K562 (cell line): Measurements from ENCODE around the gene IFITM2. TPM values are rescaled to one million over a fixed set of nuclear protein-coding genes. Genes with fewer than 3 reads are reported as not detected.

Source experiments
- BRD9 ChIP-seq: fragments of 450-650 bp; IDR thresholded peaks from 2 replicates; pipeline ENCODE4 v1.6.1; 2018; ENCODE audit warnings: low read depth; ENCODE audit not compliant: partially characterized antibody
- CBX3 ChIP-seq, 2 experiments: IDR thresholded peaks; 1 replicate in 1 of 2; 2 replicates in 1 of 2; pipeline ENCODE4 v1.6.1; 2012; ENCODE audit warnings: inconsistent platforms in 2 of 2, low read length in 2 of 2, borderline replicate concordance in 1 of 2, control low read depth in 1 of 2
- EGR1 ChIP-seq: fragments of 450-650 bp; conservative IDR thresholded peaks from 2 replicates; pipeline ENCODE4 v1.6.1; 2017; ENCODE audit warnings: mild to moderate bottlenecking
- FUS ChIP-seq: fragments of 200-400 bp; formaldehyde crosslinking; optimal IDR thresholded peaks from 2 replicates; pipeline ENCODE3; 2017; ENCODE audit warnings: low read depth, low read length
- MYC ChIP-seq, 2 experiments: fragments of 250-450 bp in 1 of 2; sonication (Bioruptor Pico) in 1 of 2; IDR thresholded peaks; 2 replicates each; pipeline versions ENCODE4 v1.5.1 to v1.6.1; 2012 to 2021; ENCODE audit warnings: low read depth in 2 of 2, borderline replicate concordance in 1 of 2, improper control_type of control experiment in 1 of 2, low read length in 1 of 2, mild to moderate bottlenecking in 1 of 2, moderate library complexity in 1 of 2
- SRF ChIP-seq, 2 experiments: fragments of 250-450, 450-650 bp in 1 of 2; sonication (Bioruptor Pico) in 1 of 2; sonication (generic) in 1 of 2; formaldehyde crosslinking; IDR thresholded peaks; 2 replicates each; pipeline versions ENCODE4 v1.5.0 to v1.5.1; 2020 to 2022; ENCODE audit warnings: mild to moderate bottlenecking in 1 of 2, missing genetic modification reagents in 1 of 2
- ZBTB1 ChIP-seq: sonication (generic); formaldehyde crosslinking; IDR thresholded peaks from 2 replicates; pipeline ENCODE4 v1.8.1; 2023; ENCODE audit warnings: missing genetic modification reagents, low read depth, mild to moderate bottlenecking, borderline replicate concordance
- ZFX ChIP-seq: sonication (generic); formaldehyde crosslinking; IDR thresholded peaks from 2 replicates; pipeline ENCODE4 v1.8.0; 2022; ENCODE audit warnings: mild to moderate bottlenecking, missing genetic modification reagents, moderate library complexity
- ZNF445 ChIP-seq: fragments of 250-450 bp; sonication (Bioruptor Pico); IDR thresholded peaks from 2 replicates; pipeline ENCODE4 v1.4.0; 2020; ENCODE audit warnings: low read depth, mild to moderate bottlenecking, moderate library complexity
- ZNF668 ChIP-seq: fragments of 250-450 bp; sonication (Bioruptor Pico); IDR thresholded peaks from 2 replicates; pipeline ENCODE4 v1.8.0; 2022; ENCODE audit warnings: mild to moderate bottlenecking, inconsistent platforms
- ZNF696 ChIP-seq: fragments of 250-450 bp; sonication (Bioruptor Pico); conservative IDR thresholded peaks from 2 replicates; pipeline ENCODE4 v1.4.0; 2020; ENCODE audit warnings: mild to moderate bottlenecking, moderate library complexity
- polyA plus RNA-seq, 8 experiments: library from polyadenylated mRNA; depleted of rRNA in 4 of 8; stranded (reverse) in 5 of 8; unstranded in 3 of 8; fragments of >200 nt; fragmentation: Nextera tagmentation in 2 of 8; fragmentation: Illumina TruSeq in 1 of 8; extraction: Ambion mirVana in 2 of 8; extraction: Trizol in 1 of 8; gene quantifications; 2 replicates each; pipeline versions ENCODE4 v1.2.1 to v1.2.3, GENCODE V29; 2011 to 2014; ENCODE audit warnings: inconsistent platforms in 1 of 8, missing spikeins in 1 of 8
- total RNA-seq, 7 experiments: library from RNA; depleted of rRNA in 6 of 7; stranded (reverse); fragments of >200 nt in 6 of 7; fragmentation: Illumina TruSeq in 2 of 7; extraction: Trizol in 2 of 7; gene quantifications; 2 replicates each; pipeline versions ENCODE4 v1.2.1 to v1.2.3, GENCODE V29; 2011 to 2021; ENCODE audit warnings: low replicate concordance in 1 of 7
- TF ChIP-seq, protein P1 (sequence below): fragments of 250-450 bp; sonication (Bioruptor Pico); IDR thresholded peaks from 2 replicates; pipeline ENCODE4 v1.5.0; 2021
- TF ChIP-seq, protein P2 (sequence below): fragments of 150-350 bp; conservative IDR thresholded peaks from 2 replicates; pipeline ENCODE4 v1.6.1; 2014; ENCODE audit warnings: low read length
- TF ChIP-seq, protein P3 (sequence below): fragments of 450-650 bp; IDR thresholded peaks from 2 replicates; pipeline ENCODE4 v1.6.1; 2016
- TF ChIP-seq, protein P4 (sequence below): fragments of 450-650 bp; formaldehyde crosslinking; IDR thresholded peaks from 2 replicates; pipeline ENCODE4 v1.4.0; 2020; ENCODE audit warnings: mild to moderate bottlenecking, moderate library complexity
- TF ChIP-seq, protein P5 (sequence below): fragments of 450-650 bp; IDR thresholded peaks from 2 replicates; pipeline ENCODE4 v1.6.1; 2016; ENCODE audit warnings: antibody characterized with exemption

IFITM2 gene
- total and polyA plus RNA-seq, 9 of the 15 experiments (the other 6 are each of a cell fraction or from before 2014, with no cell fraction given): 52.8 to 4,872 (median 356) TPM

DNA sequence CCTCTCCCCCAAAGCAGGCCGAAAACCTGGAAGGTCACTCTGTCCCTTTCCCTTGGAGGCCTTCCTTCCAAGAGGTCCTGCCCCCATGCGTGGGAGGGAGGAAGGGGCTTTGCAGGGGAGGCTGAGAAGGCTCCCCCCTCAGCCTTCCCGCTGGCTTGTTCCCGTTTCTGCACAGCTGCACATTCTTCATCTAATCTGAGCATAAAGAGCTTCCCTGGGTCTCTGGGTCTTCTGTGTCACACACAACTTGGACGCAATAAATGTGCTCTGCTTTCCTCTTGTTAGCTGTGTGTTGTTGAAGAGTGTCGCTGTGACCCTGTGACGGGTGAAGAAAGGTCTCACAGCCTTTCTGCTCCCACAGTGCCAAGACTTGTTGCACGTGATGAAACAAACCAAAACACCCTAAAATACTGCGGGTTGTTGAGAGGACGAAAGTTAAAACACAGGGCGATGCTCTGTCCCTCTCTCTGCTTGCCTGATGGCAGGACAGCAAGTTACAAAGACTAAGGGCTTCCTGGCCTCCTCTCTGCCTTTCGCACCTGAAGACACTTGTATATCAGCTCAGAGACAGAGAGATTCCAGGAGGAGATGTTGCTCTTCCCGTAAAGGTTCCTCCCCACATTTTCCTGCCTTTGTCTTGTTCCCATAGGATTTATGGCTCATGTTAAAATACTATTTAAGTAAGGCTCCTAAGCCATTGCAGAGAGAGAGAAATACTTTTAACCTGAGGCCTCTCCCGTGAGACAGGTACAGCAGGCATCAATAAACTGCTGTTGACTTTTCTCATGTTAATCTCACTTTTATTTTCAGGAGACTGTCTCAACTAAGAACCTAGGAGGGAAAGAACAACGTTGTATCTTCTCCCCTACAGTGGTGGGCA lies 28.4 kb downstream of the IFITM2 start (continued):
- TF ChIP-seq ZNF668 (CRISPR knock-in tag) (no peak), ZFX (CRISPR knock-in tag) (peak; percentile 31; the same call in 1 of the 2 replicates), EGR1 (peak; percentile 86), ZBTB1 (CRISPR knock-in tag) (no peak), FUS (no peak), ZNF696 (no peak), MYC (IDR thresholded peaks at IDR 0.05; ENCODE audit: low read depth, low read length) (no peak), MYC (CRISPR knock-in tag; IDR thresholded peaks at IDR 0.05; ENCODE audit: borderline replicate concordance, low read depth) (no peak), CBX3 (IDR thresholded peaks at IDR 0.05; ENCODE audit: borderline replicate concordance in 1 of 2, low read length in 2 of 2) (no peak), ZNF445 (CRISPR knock-in tag) (no peak), BRD9 (no peak), SRF (CRISPR knock-in tag; IDR thresholded peaks at IDR 0.05) (peak in 1 of 2 experiments; percentile 33; a peak in 1 of 4 replicates)
- TF ChIP-seq, protein P1, sequence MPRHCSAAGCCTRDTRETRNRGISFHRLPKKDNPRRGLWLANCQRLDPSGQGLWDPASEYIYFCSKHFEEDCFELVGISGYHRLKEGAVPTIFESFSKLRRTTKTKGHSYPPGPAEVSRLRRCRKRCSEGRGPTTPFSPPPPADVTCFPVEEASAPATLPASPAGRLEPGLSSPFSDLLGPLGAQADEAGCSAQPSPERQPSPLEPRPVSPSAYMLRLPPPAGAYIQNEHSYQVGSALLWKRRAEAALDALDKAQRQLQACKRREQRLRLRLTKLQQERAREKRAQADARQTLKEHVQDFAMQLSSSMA (CRISPR knock-in tag): no peak
- TF ChIP-seq, protein P2, sequence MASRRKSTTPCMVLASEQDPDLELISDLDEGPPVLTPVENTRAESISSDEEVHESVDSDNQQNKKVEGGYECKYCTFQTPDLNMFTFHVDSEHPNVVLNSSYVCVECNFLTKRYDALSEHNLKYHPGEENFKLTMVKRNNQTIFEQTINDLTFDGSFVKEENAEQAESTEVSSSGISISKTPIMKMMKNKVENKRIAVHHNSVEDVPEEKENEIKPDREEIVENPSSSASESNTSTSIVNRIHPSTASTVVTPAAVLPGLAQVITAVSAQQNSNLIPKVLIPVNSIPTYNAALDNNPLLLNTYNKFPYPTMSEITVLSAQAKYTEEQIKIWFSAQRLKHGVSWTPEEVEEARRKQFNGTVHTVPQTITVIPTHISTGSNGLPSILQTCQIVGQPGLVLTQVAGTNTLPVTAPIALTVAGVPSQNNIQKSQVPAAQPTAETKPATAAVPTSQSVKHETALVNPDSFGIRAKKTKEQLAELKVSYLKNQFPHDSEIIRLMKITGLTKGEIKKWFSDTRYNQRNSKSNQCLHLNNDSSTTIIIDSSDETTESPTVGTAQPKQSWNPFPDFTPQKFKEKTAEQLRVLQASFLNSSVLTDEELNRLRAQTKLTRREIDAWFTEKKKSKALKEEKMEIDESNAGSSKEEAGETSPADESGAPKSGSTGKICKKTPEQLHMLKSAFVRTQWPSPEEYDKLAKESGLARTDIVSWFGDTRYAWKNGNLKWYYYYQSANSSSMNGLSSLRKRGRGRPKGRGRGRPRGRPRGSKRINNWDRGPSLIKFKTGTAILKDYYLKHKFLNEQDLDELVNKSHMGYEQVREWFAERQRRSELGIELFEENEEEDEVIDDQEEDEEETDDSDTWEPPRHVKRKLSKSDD: no peak
- TF ChIP-seq, protein P3, sequence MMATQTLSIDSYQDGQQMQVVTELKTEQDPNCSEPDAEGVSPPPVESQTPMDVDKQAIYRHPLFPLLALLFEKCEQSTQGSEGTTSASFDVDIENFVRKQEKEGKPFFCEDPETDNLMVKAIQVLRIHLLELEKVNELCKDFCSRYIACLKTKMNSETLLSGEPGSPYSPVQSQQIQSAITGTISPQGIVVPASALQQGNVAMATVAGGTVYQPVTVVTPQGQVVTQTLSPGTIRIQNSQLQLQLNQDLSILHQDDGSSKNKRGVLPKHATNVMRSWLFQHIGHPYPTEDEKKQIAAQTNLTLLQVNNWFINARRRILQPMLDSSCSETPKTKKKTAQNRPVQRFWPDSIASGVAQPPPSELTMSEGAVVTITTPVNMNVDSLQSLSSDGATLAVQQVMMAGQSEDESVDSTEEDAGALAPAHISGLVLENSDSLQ: 0 out of 2 replicates have a peak, but pooled peaks have one; percentile 7
- TF ChIP-seq, protein P4, sequence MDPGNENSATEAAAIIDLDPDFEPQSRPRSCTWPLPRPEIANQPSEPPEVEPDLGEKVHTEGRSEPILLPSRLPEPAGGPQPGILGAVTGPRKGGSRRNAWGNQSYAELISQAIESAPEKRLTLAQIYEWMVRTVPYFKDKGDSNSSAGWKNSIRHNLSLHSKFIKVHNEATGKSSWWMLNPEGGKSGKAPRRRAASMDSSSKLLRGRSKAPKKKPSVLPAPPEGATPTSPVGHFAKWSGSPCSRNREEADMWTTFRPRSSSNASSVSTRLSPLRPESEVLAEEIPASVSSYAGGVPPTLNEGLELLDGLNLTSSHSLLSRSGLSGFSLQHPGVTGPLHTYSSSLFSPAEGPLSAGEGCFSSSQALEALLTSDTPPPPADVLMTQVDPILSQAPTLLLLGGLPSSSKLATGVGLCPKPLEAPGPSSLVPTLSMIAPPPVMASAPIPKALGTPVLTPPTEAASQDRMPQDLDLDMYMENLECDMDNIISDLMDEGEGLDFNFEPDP (CRISPR knock-in tag): no peak
- TF ChIP-seq, protein P5, sequence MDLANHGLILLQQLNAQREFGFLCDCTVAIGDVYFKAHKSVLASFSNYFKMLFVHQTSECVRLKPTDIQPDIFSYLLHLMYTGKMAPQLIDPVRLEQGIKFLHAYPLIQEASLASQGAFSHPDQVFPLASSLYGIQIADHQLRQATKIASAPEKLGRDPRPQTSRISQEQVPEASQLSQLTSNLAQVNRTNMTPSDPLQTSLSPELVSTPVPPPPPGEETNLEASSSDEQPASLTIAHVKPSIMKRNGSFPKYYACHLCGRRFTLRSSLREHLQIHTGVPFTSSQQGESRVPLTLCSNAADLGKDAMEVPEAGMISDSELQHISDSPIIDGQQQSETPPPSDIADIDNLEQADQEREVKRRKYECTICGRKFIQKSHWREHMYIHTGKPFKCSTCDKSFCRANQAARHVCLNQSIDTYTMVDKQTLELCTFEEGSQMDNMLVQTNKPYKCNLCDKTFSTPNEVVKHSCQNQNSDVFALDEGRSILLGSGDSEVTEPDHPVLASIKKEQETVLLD: 0 out of 2 replicates have a peak, but pooled peaks have one; percentile 16
